ENCODE data around the gene KCNJ5. TPM values are rescaled to one million over a fixed set of nuclear protein-coding genes. Genes with fewer than 3 reads are reported as not detected.
A peak's percentile ranks its signal among the peaks of the same experiment; 100 is the strongest.

KCNJ5 gene
- total RNA-seq, 1 donor from 2014 or later = 12.9 TPM

DNA sequence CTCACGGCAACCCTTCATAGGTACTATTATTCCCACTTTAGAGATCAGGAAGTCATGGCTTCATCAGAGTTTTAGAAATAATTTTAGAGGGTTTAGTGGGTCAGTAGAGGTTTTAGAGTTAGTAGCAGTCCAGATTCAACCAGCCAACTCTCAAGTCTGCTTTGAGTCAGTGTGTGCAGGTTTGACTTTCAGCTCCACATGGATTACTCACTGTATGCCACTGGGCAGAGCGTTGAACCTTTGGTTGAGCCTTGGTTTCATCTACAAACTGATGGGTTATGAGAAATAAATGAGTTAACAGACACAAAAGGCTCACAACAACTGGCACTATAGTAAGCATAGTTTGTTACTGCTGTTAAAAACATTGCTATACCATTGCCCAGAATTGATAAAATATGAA is 70.5 kb downstream of the KCNJ5 start:
- Histone ChIP-seq H3K27me3 (ENCODE audit: low read depth) (no peaks in the 10 kb centered on the region), H3K4me3 (no peak overlapping the region), H3K36me3 (no peaks in the 10 kb centered on the region), H3K27ac (no peak overlapping the region), H3K4me1 (peaks cover 7% of the 10 kb centered on the region), H3K9me3 (no peaks in the 10 kb centered on the region)
- TF ChIP-seq, protein P1, sequence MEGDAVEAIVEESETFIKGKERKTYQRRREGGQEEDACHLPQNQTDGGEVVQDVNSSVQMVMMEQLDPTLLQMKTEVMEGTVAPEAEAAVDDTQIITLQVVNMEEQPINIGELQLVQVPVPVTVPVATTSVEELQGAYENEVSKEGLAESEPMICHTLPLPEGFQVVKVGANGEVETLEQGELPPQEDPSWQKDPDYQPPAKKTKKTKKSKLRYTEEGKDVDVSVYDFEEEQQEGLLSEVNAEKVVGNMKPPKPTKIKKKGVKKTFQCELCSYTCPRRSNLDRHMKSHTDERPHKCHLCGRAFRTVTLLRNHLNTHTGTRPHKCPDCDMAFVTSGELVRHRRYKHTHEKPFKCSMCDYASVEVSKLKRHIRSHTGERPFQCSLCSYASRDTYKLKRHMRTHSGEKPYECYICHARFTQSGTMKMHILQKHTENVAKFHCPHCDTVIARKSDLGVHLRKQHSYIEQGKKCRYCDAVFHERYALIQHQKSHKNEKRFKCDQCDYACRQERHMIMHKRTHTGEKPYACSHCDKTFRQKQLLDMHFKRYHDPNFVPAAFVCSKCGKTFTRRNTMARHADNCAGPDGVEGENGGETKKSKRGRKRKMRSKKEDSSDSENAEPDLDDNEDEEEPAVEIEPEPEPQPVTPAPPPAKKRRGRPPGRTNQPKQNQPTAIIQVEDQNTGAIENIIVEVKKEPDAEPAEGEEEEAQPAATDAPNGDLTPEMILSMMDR (IDR thresholded peaks at IDR 0.05) = no peak
- DNase-seq (no peak), ATAC-seq (no peak)
- intact Hi-C loops (cut with DNase I) = no loop called here

DNA sequence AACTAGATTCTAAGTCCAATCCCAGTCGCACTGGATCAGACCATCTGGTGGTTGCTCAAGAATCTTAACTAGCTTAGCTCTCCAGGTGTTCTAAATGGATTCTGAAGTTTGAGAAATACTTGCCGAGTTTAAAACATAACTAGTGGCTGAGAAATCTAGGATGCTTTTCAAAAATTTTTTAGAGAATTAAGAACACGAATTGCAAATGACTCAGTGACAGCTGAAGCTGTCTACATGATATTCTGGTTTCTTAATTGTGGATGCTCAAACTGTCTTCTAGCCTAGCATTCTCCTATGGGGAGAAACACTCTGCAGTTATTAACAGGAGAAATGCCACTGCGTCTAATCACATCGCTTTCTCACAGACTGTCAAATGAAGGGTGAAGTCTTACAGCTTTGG is 71.7 kb downstream of the KCNJ5 start:
- Histone ChIP-seq H3K4me1 (peaks cover 7% of the 10 kb centered on the region), H3K9me3 (no peaks in the 10 kb centered on the region), H3K27me3 (ENCODE audit: low read depth) (no peaks in the 10 kb centered on the region), H3K4me3 (no peak overlapping the region), H3K27ac (no peak overlapping the region), H3K36me3 (peaks cover under 1% of the 10 kb centered on the region)
- DNase-seq (no peak), ATAC-seq (no peak)
- intact Hi-C loops (cut with DNase I) = no loop called here
- TF ChIP-seq, protein P1 (IDR thresholded peaks at IDR 0.05) = no peak

DNA sequence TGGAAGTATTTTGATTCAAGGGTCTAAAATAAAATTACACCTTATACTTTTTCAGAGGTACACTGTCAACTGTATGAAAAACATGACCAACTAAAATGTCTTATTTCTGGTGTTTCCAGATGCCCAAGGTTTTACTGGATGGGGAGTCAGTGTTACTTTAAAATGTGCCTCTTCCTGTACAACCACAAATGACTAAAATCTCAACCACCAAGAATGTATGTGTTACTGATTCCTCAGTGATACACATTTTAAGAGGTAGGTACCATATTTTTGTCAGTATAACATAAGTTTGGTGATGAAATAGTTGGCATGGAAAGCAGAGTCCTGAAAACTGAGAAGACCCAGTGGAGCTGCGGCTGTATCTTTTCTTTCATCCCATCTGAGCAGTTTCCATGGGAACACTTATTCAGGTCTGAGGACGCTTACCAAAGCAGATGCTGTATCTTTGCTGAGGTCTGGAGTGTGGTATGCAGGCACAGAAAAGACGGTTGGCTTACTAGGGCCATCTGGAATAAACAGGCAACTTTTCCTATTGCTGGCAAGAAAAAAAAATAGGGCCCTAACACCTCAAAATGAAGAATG is 72.7 kb downstream of the KCNJ5 start:
- DNase-seq (no peak), ATAC-seq (no peak)
- intact Hi-C loops (cut with DNase I) = no loop called here
- no peak overlapping the region for H3K27ac ChIP-seq
- peaks cover 10% of the 10 kb centered on the region for H3K36me3 ChIP-seq
- no peaks in the 10 kb centered on the region for H3K27me3 ChIP-seq (ENCODE audit: low read depth)
- H3K9me3 ChIP-seq = no peaks in the 10 kb centered on the region
- H3K4me3 ChIP-seq = no peak overlapping the region
- H3K4me1 ChIP-seq = peaks cover 7% of the 10 kb centered on the region
- TF ChIP-seq, protein P1 (IDR thresholded peaks at IDR 0.05) = no peak

DNA sequence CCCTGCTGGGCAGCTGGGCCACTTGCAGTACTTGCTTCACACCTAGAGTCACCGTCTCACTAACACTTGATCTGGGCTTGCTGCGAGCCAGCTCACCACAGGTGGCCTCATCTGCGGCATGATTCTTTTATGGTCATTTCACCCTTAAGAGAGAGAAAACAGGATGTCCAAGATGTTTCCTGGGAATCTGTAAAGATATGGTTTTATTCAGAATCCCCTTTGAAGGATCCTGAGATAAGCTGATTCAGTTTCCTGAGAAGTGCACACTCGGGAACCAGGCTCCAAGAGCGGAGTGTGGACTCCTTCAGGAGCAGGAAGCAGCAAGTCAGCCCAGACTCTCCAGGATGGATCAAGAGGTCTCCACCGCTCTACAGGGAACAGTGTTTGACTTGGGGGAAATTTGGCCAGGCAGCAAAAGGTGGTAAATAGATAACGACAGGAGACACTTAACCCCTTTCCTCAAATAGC is 73.3 kb downstream of the KCNJ5 start:
- Histone ChIP-seq H3K4me1 (peaks cover 7% of the 10 kb centered on the region), H3K36me3 (peaks cover 17% of the 10 kb centered on the region), H3K4me3 (no peak overlapping the region), H3K27me3 (ENCODE audit: low read depth) (no peaks in the 10 kb centered on the region), H3K9me3 (no peaks in the 10 kb centered on the region), H3K27ac (no peak overlapping the region)
- peak; percentile 65 to 68 for ATAC-seq
- intact Hi-C loops (cut with DNase I) = no loop called here
- DNase-seq = no peak
- TF ChIP-seq, protein P1 (IDR thresholded peaks at IDR 0.05) = no peak

DNA sequence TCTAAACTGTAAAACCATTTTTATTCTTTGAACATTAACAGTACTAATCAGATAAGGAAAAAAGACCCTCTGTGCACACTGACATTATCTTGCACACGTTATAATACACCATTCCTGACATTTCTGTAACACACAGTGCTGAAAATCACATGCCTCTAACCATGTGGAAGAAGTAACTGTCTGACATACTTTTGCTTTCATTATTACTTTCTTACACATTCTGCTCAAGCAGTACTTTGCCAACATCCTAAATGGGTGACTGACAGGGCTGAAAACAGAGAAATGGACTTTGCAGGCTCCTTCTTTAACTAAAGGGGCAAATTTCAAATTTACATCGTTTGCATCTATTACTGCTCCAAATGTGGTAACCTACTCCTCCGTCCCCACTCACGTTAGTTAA is 74.3 kb downstream of the KCNJ5 start:
- H3K4me1 ChIP-seq = peaks cover 7% of the 10 kb centered on the region
- peak in 1 of 2 donors; percentile 26 for ATAC-seq
- TF ChIP-seq, protein P1 (IDR thresholded peaks at IDR 0.05) = no peak
- H3K27me3 ChIP-seq (ENCODE audit: low read depth) = no peaks in the 10 kb centered on the region
- H3K27ac ChIP-seq = no peak overlapping the region
- intact Hi-C loops (cut with DNase I) = no loop called here
- no peak overlapping the region for H3K4me3 ChIP-seq
- no peaks in the 10 kb centered on the region for H3K9me3 ChIP-seq
- peaks cover 27% of the 10 kb centered on the region for H3K36me3 ChIP-seq
- DNase-seq = no peak
